GM12892 (cell line): ENCODE results near the gene KRT79.

Source experiments
- DNase-seq: peaks from one replicate; pipeline ENCODE4 v3.0.0; 2011; ENCODE audit not compliant: insufficient read length
- FAIRE-seq: peaks from 2 replicates; lab custom pipeline; 2011; peaks lifted over from hg19 to GRCh38; lab: Jason Lieb, UNC
- POLR2A ChIP-seq: IDR thresholded peaks from 2 replicates; pipeline ENCODE4 v1.6.1; 2011; ENCODE audit warnings: low read depth, low read length, control low read depth
- POLR2AphosphoS5 ChIP-seq: IDR thresholded peaks from 2 replicates; pipeline ENCODE4 v1.6.1; 2011; ENCODE audit warnings: low read depth, low read length, control low read depth
- TAF1 ChIP-seq: IDR thresholded peaks from 2 replicates; pipeline ENCODE4 v1.6.1; 2011; ENCODE audit warnings: low read depth, mild to moderate bottlenecking, control low read depth, low read length, borderline replicate concordance

The KRT79 gene

DNA sequence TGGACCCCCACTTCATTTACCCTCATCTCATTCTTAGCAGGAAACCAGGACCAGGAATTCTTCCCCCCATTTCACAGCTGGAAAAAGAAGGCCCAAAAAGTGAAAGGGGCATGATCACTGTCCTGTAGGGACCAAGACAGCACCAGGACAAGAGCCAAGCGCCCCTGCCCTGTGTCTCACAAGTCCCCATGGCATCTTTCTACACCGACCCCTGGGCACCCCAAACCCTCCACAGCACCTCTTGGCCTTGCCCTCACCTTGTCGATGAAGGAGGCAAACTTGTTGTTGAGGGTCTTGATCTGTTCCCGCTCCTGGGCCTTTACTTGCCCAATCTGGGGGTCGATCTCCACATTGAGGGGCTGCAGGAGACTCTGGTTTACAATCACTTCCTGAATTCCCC lies 57.7 kb downstream of the KRT79 start:
- DNase-seq: no peak
- FAIRE-seq: no peak
- TF ChIP-seq POLR2AphosphoS5 (no peak), POLR2A (no peak), TAF1 (no peak)

DNA sequence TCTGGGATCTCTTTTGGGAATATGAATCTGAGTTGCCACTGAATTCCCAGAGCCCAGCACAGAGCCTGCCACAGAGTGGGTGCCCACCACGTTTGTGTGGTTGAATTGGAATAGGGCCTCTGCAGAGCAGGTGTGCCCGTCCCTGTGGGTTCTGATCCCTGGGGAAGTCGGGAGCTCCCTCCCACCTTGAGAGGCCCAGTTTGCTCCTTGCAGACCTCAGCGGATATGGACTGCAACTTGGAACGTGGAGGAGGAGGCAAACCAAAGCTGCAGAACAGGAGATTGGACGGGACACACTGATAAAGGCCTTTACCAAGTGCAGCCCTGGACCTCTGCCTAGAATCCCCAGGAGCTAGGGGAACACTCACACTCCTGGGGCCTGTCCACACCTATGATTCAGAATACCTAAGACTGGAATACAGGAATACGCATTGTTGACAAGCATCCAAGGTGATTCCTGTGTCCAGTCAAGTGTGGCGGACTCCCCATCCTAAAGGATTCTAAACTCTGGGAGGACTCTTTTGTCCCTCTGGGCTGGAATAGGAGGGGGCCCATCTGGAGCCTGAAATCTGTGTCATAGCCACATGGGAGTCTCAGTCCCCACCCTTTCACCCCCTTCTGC lies 59.4 kb downstream of the KRT79 start:
- TF ChIP-seq TAF1 (no peak), POLR2A (no peak), POLR2AphosphoS5 (no peak)
- DNase-seq (no peak), FAIRE-seq (no peak)

DNA sequence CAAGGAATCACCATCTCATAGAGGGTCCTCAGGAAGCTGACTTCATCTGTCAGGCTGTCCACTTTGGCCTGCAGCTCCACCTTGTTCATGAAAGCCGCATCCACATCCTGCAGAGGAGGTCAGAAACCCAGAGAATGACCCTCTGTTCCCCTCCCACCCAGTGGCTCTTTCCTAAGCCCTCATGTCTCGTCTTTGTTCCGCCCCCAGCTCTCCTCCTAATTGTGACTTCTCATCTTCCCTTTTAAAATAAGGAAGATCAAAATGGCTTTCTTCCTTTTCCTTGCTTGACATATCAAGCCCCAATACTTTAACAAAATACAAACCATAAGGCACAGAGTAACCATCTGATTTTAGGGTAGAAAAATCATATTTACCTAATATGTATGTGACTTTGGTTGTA lies 61.3 kb downstream of the KRT79 start:
- no peak for TF ChIP-seq POLR2AphosphoS5
- no peak for TF ChIP-seq TAF1
- TF ChIP-seq POLR2A: no peak
- DNase-seq: no peak
- FAIRE-seq: no peak

DNA sequence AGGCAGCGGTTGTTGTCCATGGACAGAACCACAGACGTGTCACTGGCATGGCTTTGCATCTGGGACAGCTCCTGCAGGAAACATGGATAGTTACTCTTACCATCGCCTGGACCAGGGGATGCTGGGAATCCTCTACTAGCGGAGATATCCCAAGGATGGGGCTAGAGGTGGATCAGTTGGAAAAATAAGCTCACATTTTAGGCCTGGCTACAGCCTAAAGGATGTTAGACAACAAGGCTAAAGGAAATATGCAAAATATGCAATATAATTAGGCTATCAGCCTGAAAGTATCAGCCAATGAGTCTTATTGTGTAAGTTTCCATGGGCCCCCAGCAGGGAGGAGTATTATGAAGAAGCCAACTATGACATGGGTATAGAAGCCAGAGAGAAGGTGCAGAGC lies 61.9 kb downstream of the KRT79 start:
- TF ChIP-seq POLR2A: no peak
- no peak for TF ChIP-seq POLR2AphosphoS5
- no peak for TF ChIP-seq TAF1
- DNase-seq (no peak), FAIRE-seq (no peak)

DNA sequence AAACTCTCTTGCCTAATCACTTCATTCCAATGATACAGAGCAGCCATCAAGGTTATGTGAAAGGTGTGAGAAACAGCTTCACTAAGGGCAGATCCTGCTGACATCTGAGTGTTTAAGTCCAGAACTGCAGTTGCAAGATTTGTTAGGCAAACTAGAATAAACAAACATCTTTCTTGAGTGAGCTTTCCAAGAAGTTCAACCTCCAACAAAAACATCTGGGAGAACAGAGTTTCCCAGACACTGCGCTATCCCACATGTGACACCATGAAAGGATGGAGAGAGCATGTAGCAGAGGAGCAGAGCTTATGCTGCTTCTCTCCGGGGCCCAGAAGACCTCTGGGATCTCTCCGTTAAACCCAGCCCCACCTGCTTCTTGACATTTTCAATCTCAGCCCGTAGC lies 62.6 kb downstream of the KRT79 start:
- TF ChIP-seq POLR2A: no peak
- no peak for TF ChIP-seq TAF1
- TF ChIP-seq POLR2AphosphoS5: no peak
- DNase-seq (no peak), FAIRE-seq (no peak)
